B cell (primary cell): ENCODE results near the gene CAPZB. TPM values are rescaled to one million over a fixed set of nuclear protein-coding genes. Genes with fewer than 3 reads are reported as not detected.

Source experiments
- ATAC-seq: fragments of 200-7000 bp; cut with Tn5 transposase; one replicate; pipeline ENCODE4 v1.10.0; 2021; ENCODE audit warnings: low read depth, mild to moderate bottlenecking, moderate number of reproducible peaks, moderate library complexity
- CTCF ChIA-PET: fragments of 350-600 bp; sonication (Branson Sonifier 250); formaldehyde crosslinking; loops from one replicate; lab custom pipeline; 2021; ENCODE audit warnings: antibody characterized with exemption, inconsistent platforms; lab: Charles Lee
- POLR2A ChIA-PET: fragments of 350-600 bp; sonication (Branson Sonifier 250); formaldehyde crosslinking; loops from one replicate; lab custom pipeline; 2021; ENCODE audit warnings: antibody characterized with exemption; lab: Charles Lee
- DNase-seq: peaks from one replicate; pipeline ENCODE4 v3.0.0; 2013
- H2AFZ ChIP-seq: 2 replicates; pipeline ENCODE4 v1.6.1; 2012; ENCODE audit warnings: mild to moderate bottlenecking, low read depth, low read length; ENCODE audit not compliant: insufficient read depth, poor library complexity, severe bottlenecking
- H3K27ac ChIP-seq, 2 donors: 1 replicate in 1 of 2; 2 replicates in 1 of 2; pipeline ENCODE4 v1.5.1; 2012 to 2013; ENCODE audit warnings: low read length in 2 of 2, mild to moderate bottlenecking in 2 of 2, moderate library complexity in 1 of 2
- H3K27me3 ChIP-seq, 4 experiments: fragments of 200-600 bp in 1 of 4; sonication (generic) in 1 of 4; replicated peaks in 1 of 4; 1 replicate in 2 of 4; 2 replicates in 2 of 4; pipeline versions ENCODE4 v1.6.1 to v1.7.0; 2013 to 2016; ENCODE audit warnings: low read length in 3 of 4, mild to moderate bottlenecking in 2 of 4, mixed read lengths in 1 of 4, moderate library complexity in 1 of 4; ENCODE audit not compliant: insufficient read depth in 4 of 4, control insufficient read depth in 3 of 4; ENCODE audit errors: control extremely low read depth in 1 of 4
- H3K36me3 ChIP-seq, 2 experiments: replicated peaks in 1 of 2; 1 replicate in 1 of 2; 2 replicates in 1 of 2; pipeline versions ENCODE4 v1.6.1 to v1.7.1; 2013; ENCODE audit warnings: low read length in 1 of 2; ENCODE audit not compliant: insufficient read depth in 2 of 2, control insufficient read depth in 1 of 2; ENCODE audit errors: control extremely low read depth in 1 of 2, extremely low read depth in 1 of 2
- H3K4me1 ChIP-seq, 2 donors: fragments of 200-600 bp in 1 of 2; sonication (generic) in 1 of 2; 1 replicate in 1 of 2; 2 replicates in 1 of 2; pipeline versions ENCODE4 v1.5.1 to v1.6.1; 2013 to 2017; ENCODE audit warnings: low read length in 2 of 2; ENCODE audit not compliant: control insufficient read depth in 2 of 2, insufficient read depth in 2 of 2
- H3K4me2 ChIP-seq: replicated peaks from 2 replicates; pipeline ENCODE3; 2012; ENCODE audit warnings: mild to moderate bottlenecking, low read depth, low read length; ENCODE audit not compliant: poor library complexity, severe bottlenecking
- H3K4me3 ChIP-seq, 5 experiments: fragments of 200-600 bp in 1 of 5; sonication (generic) in 1 of 5; 1 replicate in 3 of 5; 2 replicates in 2 of 5; pipeline versions ENCODE4 v1.5.1 to v1.7.0; 2011 to 2016; ENCODE audit warnings: low read length in 4 of 5, mild to moderate bottlenecking in 4 of 5, low read depth in 2 of 5, control low read depth in 1 of 5, moderate library complexity in 1 of 5; ENCODE audit not compliant: insufficient read depth in 1 of 5; ENCODE audit errors: control extremely low read depth in 1 of 5, extremely low read depth in 1 of 5
- H3K79me2 ChIP-seq: fragments of 200-600 bp; sonication (generic); one replicate; pipeline ENCODE4 v1.6.0; 2016; ENCODE audit warnings: low read length; ENCODE audit not compliant: control insufficient read depth, insufficient read depth
- H3K9ac ChIP-seq: fragments of 200-600 bp; sonication (generic); 2 replicates; pipeline ENCODE4 v1.6.1; 2017; ENCODE audit warnings: mild to moderate bottlenecking, low read length, moderate library complexity
- H3K9me3 ChIP-seq, 3 donors: one replicate each; pipeline versions ENCODE4 v1.6.1 to v1.7.1; 2013; ENCODE audit warnings: low read length in 2 of 3; ENCODE audit not compliant: control insufficient read depth in 2 of 3, insufficient read depth in 1 of 3; ENCODE audit errors: control extremely low read depth in 1 of 3
- H4K20me1 ChIP-seq: 2 replicates; pipeline ENCODE4 v1.6.0; 2012; ENCODE audit warnings: mild to moderate bottlenecking, low read length; ENCODE audit not compliant: insufficient read depth, control insufficient read depth, poor library complexity, severe bottlenecking
- H3K27ac Mint-ChIP-seq: one replicate; pipeline ENCODE4 v1.8.0; 2021; ENCODE audit warnings: mixed read lengths
- H3K27me3 Mint-ChIP-seq: one replicate; pipeline ENCODE4 v1.8.0; 2021; ENCODE audit warnings: mixed read lengths
- H3K4me1 Mint-ChIP-seq: one replicate; pipeline ENCODE4 v1.8.0; 2021; ENCODE audit warnings: mixed read lengths
- H3K4me3 Mint-ChIP-seq: one replicate; pipeline ENCODE4 v1.8.0; 2021; ENCODE audit warnings: mixed read lengths
- H3K9me3 Mint-ChIP-seq: one replicate; pipeline ENCODE4 v1.8.0; 2022; ENCODE audit warnings: mixed read lengths; ENCODE audit not compliant: insufficient read depth
- CTCF ChIP-seq: fragments of 200-600 bp; IDR thresholded peaks from one replicate; pipeline ENCODE4 v1.8.0; 2022; ENCODE audit warnings: antibody characterized with exemption, mild to moderate bottlenecking
- EZH2 ChIP-seq: IDR thresholded peaks from 2 replicates; pipeline ENCODE4 v1.6.1; 2012; ENCODE audit warnings: borderline replicate concordance, low read depth, mild to moderate bottlenecking, moderate library complexity, low read length; ENCODE audit not compliant: insufficient read depth, poor library complexity, severe bottlenecking
- WGBS: methylation state at CpG from one replicate; pipeline ENCODE4 v1.1.5; 2013; ENCODE audit warnings: missing lambda C conversion rate; ENCODE audit not compliant: insufficient coverage; 5-methylcytosine and 5-hydroxymethylcytosine counted together
- intact Hi-C: fragments of 100-400 bp; cut with micrococcal nuclease; formaldehyde crosslinking; loops from one replicate; pipeline ENCODE4 v1.10.0; 2022
- polyA plus RNA-seq: library from polyadenylated mRNA; depleted of rRNA; stranded (reverse); fragments of >200 nt; gene quantifications from 2 replicates; pipeline ENCODE4 v1.2.3, GENCODE V29; 2012
- total RNA-seq, 2 donors: library from RNA; stranded (reverse); fragments of 120-200 nt in 1 of 2; gene quantifications; 1 replicate in 1 of 2; 2 replicates in 1 of 2; pipeline versions ENCODE4 v1.2.3 to v1.2.4, GENCODE V29; 2013 to 2022

Gene CAPZB
- total and polyA plus RNA-seq, 2 donors (not counting 1 experiment from before 2014, with no cell fraction given) = 126 to 193 TPM

GRCh38 chr1:19350566-19350965 is 134.8 kb downstream of the CAPZB start:
- Mint-ChIP-seq H3K4me1 (peaks cover 11% of the 10 kb centered on the region), H3K27me3 (no peaks in the 10 kb centered on the region), H3K4me3 (no peak overlapping the region), H3K27ac (no peak overlapping the region), H3K9me3 (no peaks in the 10 kb centered on the region)
- intact Hi-C loops = no loop called here
- Histone ChIP-seq H3K36me3 (peaks cover 2 to 62% of the 10 kb centered on the region in 2 experiments), H2AFZ (no peak overlapping the region), H3K4me2 (no peak overlapping the region), H3K4me1 (peaks cover 0 to 6% of the 10 kb centered on the region in 2 donors), H3K9me3 (no peaks in the 10 kb centered on the region), H3K27me3 (no peaks in the 10 kb centered on the region), H3K4me3 (no peak overlapping the region), H3K79me2 (no peaks in the 10 kb centered on the region), H4K20me1 (peaks cover 23% of the 10 kb centered on the region), H3K9ac (no peak overlapping the region), H3K27ac (no peak overlapping the region)
- 100% methylated on average over 3 of the region's 5 CpGs for WGBS
- TF ChIP-seq CTCF (no peak), EZH2 (no peak)
- no peak for ATAC-seq
- ChIA-PET CTCF (no interaction called here), POLR2A (interaction anchor here (0.6 kb wide), 1 partner anchor 298 kb away, joined by 4 read pairs; no protein-coding TSS in a partner anchor)
- DNase-seq = no peak

GRCh38 chr1:19349999-19350398 is 135.3 kb downstream of the CAPZB start:
- POLR2A ChIA-PET = interaction anchor here (0.6 kb wide), 1 partner anchor 298 kb away, joined by 4 read pairs; no protein-coding TSS in a partner anchor
- no peak overlapping the region for H3K4me3 Mint-ChIP-seq
- H3K9me3 Mint-ChIP-seq = no peaks in the 10 kb centered on the region
- Histone ChIP-seq H3K4me3 (no peak overlapping the region), H3K79me2 (no peaks in the 10 kb centered on the region), H3K9ac (no peak overlapping the region), H3K9me3 (no peaks in the 10 kb centered on the region), H3K36me3 (peaks cover 2 to 62% of the 10 kb centered on the region in 2 experiments), H3K4me1 (peaks cover 0 to 6% of the 10 kb centered on the region in 2 donors), H3K4me2 (no peak overlapping the region), H3K27ac (no peak overlapping the region), H2AFZ (no peak overlapping the region), H4K20me1 (peaks cover 28% of the 10 kb centered on the region), H3K27me3 (no peaks in the 10 kb centered on the region)
- peaks cover 11% of the 10 kb centered on the region for H3K4me1 Mint-ChIP-seq
- intact Hi-C loops = no loop called here
- WGBS = 99% methylated on average over 13 of the region's 17 CpGs
- DNase-seq (no peak), ATAC-seq (no peak)
- TF ChIP-seq CTCF (no peak), EZH2 (no peak)
- H3K27ac Mint-ChIP-seq = no peak overlapping the region
- CTCF ChIA-PET = no interaction called here
- no peaks in the 10 kb centered on the region for H3K27me3 Mint-ChIP-seq
